Vagina (tissue), 2 donors: Measurements from ENCODE around the gene FOXN3.

Source experiments
- CTCF ChIP-seq, 3 experiments: fragments of 450-650 bp in 2 of 3; fragments of 200-600 bp in 1 of 3; sonication (generic) in 1 of 3; IDR thresholded peaks; one replicate each; pipeline ENCODE4 v1.5.1; 2017 to 2019; ENCODE audit warnings: antibody characterized with exemption in 3 of 3, mild to moderate bottlenecking in 2 of 3, moderate library complexity in 2 of 3
- POLR2A ChIP-seq, 2 donors: fragments of 450-650 bp; IDR thresholded peaks; one replicate each; pipeline ENCODE4 v1.6.1; 2017; ENCODE audit warnings: antibody characterized with exemption in 2 of 2, mild to moderate bottlenecking in 2 of 2, moderate library complexity in 2 of 2

- TF ChIP-seq POLR2A (IDR thresholded peaks at IDR 0.05): no peak
- TF ChIP-seq CTCF (IDR thresholded peaks at IDR 0.05): no peak
These were observed 66.9 kb downstream of the FOXN3 start for GRCh38 chr14:89350152-89350551.
